Osteocyte (in vitro differentiated cells): ENCODE results near the gene BRDT. TPM values are rescaled to one million over a fixed set of nuclear protein-coding genes. Genes with fewer than 3 reads are reported as not detected.

Experiments used
- DNase-seq: peaks from one replicate; pipeline ENCODE4 v3.0.0; 2021; ENCODE audit warnings: mixed read lengths; ENCODE audit not compliant: unreplicated experiment; ENCODE audit errors: extremely low spot score
- H3K27ac Mint-ChIP-seq: one replicate; pipeline ENCODE4 v1.8.0; 2021; ENCODE audit warnings: mild to moderate bottlenecking, mixed read lengths; ENCODE audit not compliant: unreplicated experiment
- H3K27me3 Mint-ChIP-seq: one replicate; pipeline ENCODE4 v1.8.0; 2021; ENCODE audit warnings: mixed read lengths; ENCODE audit not compliant: unreplicated experiment
- H3K36me3 Mint-ChIP-seq: one replicate; pipeline ENCODE4 v1.8.0; 2021; ENCODE audit warnings: mixed read lengths; ENCODE audit not compliant: unreplicated experiment
- H3K4me1 Mint-ChIP-seq: one replicate; pipeline ENCODE4 v1.8.0; 2021; ENCODE audit warnings: mixed read lengths; ENCODE audit not compliant: unreplicated experiment
- H3K4me3 Mint-ChIP-seq: one replicate; pipeline ENCODE4 v1.8.0; 2021; ENCODE audit warnings: mild to moderate bottlenecking, moderate library complexity, mixed read lengths; ENCODE audit not compliant: unreplicated experiment
- H3K9me3 Mint-ChIP-seq: one replicate; pipeline ENCODE4 v1.8.0; 2021; ENCODE audit warnings: mixed read lengths; ENCODE audit not compliant: unreplicated experiment
- total RNA-seq: library from RNA; stranded (reverse); gene quantifications from 2 replicates; pipeline ENCODE4 v1.2.1, GENCODE V29; 2021
- TF ChIP-seq, protein P1 (sequence below): fragments of 200-600 bp; sonication (generic); IDR thresholded peaks from 2 replicates; pipeline ENCODE4 v1.5.0; 2021; ENCODE audit warnings: antibody characterized with exemption, mild to moderate bottlenecking, moderate library complexity

Gene BRDT
- total RNA-seq, 1 donor from 2014 or later: not detected

DNA sequence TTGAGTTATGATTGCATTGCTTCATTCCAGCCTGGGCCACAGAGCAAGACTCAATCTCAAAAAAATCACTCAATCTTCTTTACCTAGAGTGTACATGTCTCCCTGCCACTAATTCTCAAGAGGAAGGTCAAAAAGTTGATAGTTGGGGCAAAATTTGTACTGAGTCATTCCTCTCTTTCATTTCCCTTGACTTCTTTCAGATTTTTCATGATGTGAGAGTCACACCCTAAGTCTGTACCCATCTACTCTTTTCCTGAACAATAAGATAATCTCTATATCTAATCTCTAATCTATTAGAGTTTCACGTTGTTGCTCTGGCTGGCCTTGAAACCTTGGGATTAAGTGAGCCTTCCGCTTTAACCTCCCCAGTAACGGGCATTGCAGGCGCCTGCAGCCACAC lies 1.1 kb upstream of the BRDT start:
- no peaks in the 10 kb centered on the region for H3K36me3 Mint-ChIP-seq
- DNase-seq: no peak
- TF ChIP-seq, protein P1, sequence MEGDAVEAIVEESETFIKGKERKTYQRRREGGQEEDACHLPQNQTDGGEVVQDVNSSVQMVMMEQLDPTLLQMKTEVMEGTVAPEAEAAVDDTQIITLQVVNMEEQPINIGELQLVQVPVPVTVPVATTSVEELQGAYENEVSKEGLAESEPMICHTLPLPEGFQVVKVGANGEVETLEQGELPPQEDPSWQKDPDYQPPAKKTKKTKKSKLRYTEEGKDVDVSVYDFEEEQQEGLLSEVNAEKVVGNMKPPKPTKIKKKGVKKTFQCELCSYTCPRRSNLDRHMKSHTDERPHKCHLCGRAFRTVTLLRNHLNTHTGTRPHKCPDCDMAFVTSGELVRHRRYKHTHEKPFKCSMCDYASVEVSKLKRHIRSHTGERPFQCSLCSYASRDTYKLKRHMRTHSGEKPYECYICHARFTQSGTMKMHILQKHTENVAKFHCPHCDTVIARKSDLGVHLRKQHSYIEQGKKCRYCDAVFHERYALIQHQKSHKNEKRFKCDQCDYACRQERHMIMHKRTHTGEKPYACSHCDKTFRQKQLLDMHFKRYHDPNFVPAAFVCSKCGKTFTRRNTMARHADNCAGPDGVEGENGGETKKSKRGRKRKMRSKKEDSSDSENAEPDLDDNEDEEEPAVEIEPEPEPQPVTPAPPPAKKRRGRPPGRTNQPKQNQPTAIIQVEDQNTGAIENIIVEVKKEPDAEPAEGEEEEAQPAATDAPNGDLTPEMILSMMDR: no peak
- no peak overlapping the region for H3K27ac Mint-ChIP-seq
- no peaks in the 10 kb centered on the region for H3K9me3 Mint-ChIP-seq
- no peaks in the 10 kb centered on the region for H3K27me3 Mint-ChIP-seq
- H3K4me1 Mint-ChIP-seq: no peaks in the 10 kb centered on the region
- no peak overlapping the region for H3K4me3 Mint-ChIP-seq

DNA sequence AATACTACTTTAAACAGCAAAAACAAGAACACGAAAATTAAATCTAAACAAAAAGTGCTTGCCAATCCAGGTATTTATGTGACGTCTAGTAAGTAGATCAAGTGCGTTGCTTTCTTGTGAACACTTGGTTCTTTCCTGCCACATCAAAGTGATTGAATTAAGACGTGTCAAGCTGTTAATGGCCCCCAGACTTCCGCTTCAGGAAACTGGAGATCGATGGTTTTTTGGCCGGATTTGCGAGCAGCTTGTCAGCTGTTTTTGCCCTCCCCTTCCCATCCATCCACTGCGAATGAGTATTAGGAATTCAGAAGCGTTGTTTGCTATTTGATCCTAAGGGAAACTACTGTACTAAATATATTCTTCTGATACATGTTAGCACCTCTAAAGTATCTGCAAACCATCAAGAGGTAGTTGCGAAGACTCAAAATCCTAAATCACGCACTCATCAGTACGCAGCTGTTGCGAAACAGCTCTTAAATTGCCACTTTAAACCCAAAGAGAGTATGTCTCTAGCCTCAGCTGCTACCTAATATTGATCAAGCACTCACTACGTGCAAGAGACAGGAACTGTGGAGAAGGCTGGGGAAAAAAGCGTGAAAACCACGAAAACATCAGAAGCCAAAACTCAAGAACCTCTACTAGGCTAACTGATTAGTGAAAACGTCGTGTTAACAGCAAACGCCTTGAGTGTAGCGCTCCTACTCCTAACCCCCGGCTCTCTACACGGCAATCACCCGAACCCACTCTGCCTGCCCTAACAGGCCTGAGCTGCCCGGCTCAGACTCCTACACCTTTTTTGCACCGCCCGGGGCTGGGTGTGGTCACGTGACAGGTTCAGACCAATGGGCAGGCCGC lies 473 bp upstream of the BRDT start:
- no peaks in the 10 kb centered on the region for H3K4me1 Mint-ChIP-seq
- TF ChIP-seq, protein P1: no peak
- H3K4me3 Mint-ChIP-seq: no peak overlapping the region
- H3K27me3 Mint-ChIP-seq: no peaks in the 10 kb centered on the region
- no peak overlapping the region for H3K27ac Mint-ChIP-seq
- no peak for DNase-seq
- no peaks in the 10 kb centered on the region for H3K36me3 Mint-ChIP-seq
- H3K9me3 Mint-ChIP-seq: no peaks in the 10 kb centered on the region

DNA sequence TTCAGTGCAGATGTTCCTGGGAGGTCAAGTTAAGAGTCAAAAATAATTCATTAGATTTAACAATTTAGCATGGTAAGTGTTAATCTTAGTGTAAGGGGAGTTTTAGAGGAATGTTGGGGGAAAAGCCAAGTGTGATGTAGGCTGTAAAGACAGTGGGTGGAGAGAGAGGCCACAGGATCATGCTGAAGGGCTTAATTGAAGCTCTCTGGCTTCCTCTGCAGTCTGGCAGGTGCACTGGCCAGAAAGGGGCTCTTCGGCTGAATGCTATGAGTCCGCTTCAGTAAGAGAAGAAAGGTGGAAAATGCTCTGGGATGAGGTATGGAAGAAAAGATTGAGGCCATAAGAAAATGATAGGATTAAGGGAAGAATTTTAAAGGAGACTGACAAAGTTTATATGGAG lies 3.0 kb downstream of the BRDT start:
- H3K27ac Mint-ChIP-seq: no peak overlapping the region

DNA sequence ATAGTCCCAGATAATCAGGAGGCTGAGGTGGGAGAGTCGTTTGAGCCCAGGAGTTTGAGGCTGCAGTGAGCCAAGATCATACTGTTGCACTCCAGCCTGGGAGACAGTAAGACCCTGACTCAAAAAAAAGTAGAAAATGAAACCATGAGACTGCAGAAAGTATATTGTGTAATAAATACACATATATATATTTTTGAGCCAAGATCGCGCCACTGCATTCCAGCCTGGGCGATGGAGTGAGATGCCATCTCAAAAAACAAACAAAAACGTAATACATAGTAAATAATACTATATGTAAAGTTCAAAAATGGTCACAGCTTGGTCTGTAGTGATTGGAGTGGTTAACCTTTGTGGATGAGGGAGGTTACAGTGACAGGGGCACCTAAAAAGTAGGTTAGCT lies 9.7 kb downstream of the BRDT start:
- Mint-ChIP-seq H3K27me3 (no peaks in the 10 kb centered on the region), H3K36me3 (no peaks in the 10 kb centered on the region), H3K9me3 (no peaks in the 10 kb centered on the region), H3K27ac (no peak overlapping the region), H3K4me1 (no peaks in the 10 kb centered on the region), H3K4me3 (no peak overlapping the region)
- TF ChIP-seq, protein P1: no peak
- DNase-seq: no peak

More for the DNA sequence above, 3.0 kb downstream of the BRDT start:
- H3K4me3 Mint-ChIP-seq: no peak overlapping the region
- peak; percentile 57 for DNase-seq
- H3K4me1 Mint-ChIP-seq: no peaks in the 10 kb centered on the region
- H3K27me3 Mint-ChIP-seq: no peaks in the 10 kb centered on the region
- H3K36me3 Mint-ChIP-seq: no peaks in the 10 kb centered on the region
- H3K9me3 Mint-ChIP-seq: no peaks in the 10 kb centered on the region
- TF ChIP-seq, protein P1: no peak

DNA sequence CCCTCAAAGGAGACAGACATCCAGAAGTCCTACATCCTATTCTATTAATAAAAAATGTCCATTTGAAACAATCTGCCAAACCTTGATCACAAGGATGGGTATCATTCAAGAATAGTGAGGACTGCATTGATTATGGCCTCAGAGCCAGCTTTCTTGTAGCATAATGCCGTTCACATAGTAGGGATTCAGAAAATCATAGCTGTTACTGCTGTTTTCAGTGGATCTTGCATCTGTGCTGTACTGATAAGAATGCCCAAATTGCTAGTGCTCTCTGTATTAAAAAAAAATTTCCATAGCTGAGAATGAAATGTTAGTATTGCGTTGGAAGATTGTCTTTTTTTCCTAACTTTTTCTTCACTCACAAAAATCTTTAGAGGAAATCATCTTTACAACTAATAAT lies 19.1 kb downstream of the BRDT start:
- Mint-ChIP-seq H3K36me3 (no peaks in the 10 kb centered on the region), H3K4me1 (no peaks in the 10 kb centered on the region), H3K27me3 (peaks cover 6% of the 10 kb centered on the region), H3K4me3 (no peak overlapping the region), H3K27ac (no peak overlapping the region), H3K9me3 (peaks cover 8% of the 10 kb centered on the region)
- TF ChIP-seq, protein P1: no peak
- no peak for DNase-seq
